HL-60 (cell line): ENCODE results near the gene CORO6.
A peak's percentile ranks its signal among the peaks of the same experiment; 100 is the strongest.

Experiments
- DNase-seq, 2 experiments: peaks; one replicate each; pipeline ENCODE4 v3.0.0-alpha.2; 2010 to 2020; ENCODE audit warnings: low read depth in 1 of 2, low spot score in 1 of 2
- H3K27ac ChIP-seq: fragments of 250-450 bp; sonication (Bioruptor Pico); replicated peaks from 2 replicates; pipeline ENCODE4 v1.5.1; 2020; ENCODE audit warnings: mild to moderate bottlenecking, moderate library complexity
- H3K27me3 ChIP-seq: fragments of 250-450 bp; sonication (Bioruptor Pico); 2 replicates; pipeline ENCODE4 v1.5.1; 2021; ENCODE audit warnings: mild to moderate bottlenecking, moderate library complexity; ENCODE audit not compliant: insufficient read depth, poor library complexity, severe bottlenecking
- H3K4me3 ChIP-seq: replicated peaks from 2 replicates; pipeline ENCODE4 v1.5.1; 2011; ENCODE audit warnings: mild to moderate bottlenecking, control low read depth, low read length; ENCODE audit not compliant: insufficient read depth
- GABPA ChIP-seq: IDR thresholded peaks from 2 replicates; pipeline ENCODE4 v1.6.1; 2012; ENCODE audit warnings: low read depth
- POLR2AphosphoS5 ChIP-seq: IDR thresholded peaks from 2 replicates; pipeline ENCODE4 v1.6.1; 2012; ENCODE audit warnings: low read depth
- SPI1 ChIP-seq: IDR thresholded peaks from 2 replicates; pipeline ENCODE4 v1.6.1; 2012; ENCODE audit warnings: low read depth, mild to moderate bottlenecking, borderline replicate concordance
- TF ChIP-seq, protein P1 (sequence below): IDR thresholded peaks from one replicate; pipeline ENCODE4 v1.5.1; 2011; ENCODE audit warnings: low read length, control low read depth, inconsistent platforms; ENCODE audit not compliant: insufficient read depth
- TF ChIP-seq, protein P2 (sequence below): IDR thresholded peaks from 2 replicates; pipeline ENCODE4 v1.6.1; 2012; ENCODE audit warnings: low read depth; ENCODE audit not compliant: insufficient replicate concordance

Gene CORO6

DNA sequence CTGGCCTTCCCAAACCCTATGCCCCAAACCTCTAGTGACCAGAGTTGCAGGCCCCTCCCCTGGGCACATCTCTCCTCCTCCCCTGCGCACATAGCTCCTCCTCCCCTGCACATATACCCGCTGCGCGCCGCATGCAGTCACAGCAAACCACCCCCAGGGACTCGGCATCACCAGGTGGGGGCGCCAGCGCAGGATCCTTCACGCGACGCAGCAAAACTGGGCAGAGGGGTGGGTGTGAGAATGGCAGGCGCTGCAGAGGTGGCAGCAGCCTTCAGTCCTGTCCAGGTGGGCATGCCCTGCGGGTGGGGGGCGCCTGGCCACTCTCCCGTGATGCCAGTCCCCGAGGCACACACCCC lies 5.6 kb downstream of the CORO6 start:
- TF ChIP-seq POLR2AphosphoS5 (peak; percentile 37; the same call in 1 of the 2 replicates), GABPA (no peak), SPI1 (no peak)
- TF ChIP-seq, protein P1, sequence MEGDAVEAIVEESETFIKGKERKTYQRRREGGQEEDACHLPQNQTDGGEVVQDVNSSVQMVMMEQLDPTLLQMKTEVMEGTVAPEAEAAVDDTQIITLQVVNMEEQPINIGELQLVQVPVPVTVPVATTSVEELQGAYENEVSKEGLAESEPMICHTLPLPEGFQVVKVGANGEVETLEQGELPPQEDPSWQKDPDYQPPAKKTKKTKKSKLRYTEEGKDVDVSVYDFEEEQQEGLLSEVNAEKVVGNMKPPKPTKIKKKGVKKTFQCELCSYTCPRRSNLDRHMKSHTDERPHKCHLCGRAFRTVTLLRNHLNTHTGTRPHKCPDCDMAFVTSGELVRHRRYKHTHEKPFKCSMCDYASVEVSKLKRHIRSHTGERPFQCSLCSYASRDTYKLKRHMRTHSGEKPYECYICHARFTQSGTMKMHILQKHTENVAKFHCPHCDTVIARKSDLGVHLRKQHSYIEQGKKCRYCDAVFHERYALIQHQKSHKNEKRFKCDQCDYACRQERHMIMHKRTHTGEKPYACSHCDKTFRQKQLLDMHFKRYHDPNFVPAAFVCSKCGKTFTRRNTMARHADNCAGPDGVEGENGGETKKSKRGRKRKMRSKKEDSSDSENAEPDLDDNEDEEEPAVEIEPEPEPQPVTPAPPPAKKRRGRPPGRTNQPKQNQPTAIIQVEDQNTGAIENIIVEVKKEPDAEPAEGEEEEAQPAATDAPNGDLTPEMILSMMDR = peak; percentile 65
- Histone ChIP-seq H3K27me3 (peaks cover 11% of the 10 kb centered on the region), H3K27ac (peak overlapping the region; percentile 61; the same call in 1 of the 2 replicates), H3K4me3 (no peak overlapping the region)
- DNase-seq = peak; percentile 73 to 93

DNA sequence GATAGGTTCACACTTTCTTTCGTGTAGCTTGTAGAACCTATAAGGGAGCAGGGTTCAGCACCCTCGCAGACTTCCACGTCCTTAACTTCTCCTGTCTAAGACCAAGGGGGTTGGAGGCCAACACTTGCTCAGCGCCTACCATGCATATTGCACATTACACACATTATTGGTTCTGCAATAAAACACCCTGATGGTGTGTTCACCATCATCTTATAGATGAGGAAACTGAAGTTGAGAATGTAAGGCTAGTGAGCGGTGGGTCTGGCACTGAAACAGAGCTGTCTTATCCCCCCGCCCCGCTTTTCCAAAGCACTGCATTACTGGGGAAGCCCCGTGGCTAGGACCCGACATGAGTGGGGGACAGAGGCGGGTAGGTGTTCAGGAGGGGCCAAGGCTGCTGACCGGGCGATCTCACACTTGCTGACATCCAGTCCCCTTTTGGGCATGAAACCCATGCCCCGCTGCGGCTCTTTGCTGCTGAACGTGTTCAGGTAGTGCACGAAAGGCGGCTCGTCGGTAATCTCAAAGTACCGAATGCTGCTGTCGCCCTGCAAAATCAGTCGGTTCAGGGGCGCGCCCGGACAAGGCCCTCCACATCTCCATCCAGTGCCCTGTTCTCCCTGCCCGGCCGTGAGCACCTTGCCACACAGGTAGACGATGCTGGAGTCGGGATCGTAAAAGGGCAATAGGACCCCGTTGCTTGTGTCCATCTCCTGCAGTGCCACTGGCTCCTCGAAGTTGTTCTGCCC lies 6.2 kb downstream of the CORO6 start:
- Histone ChIP-seq H3K4me3 (peak overlapping the region; percentile 34), H3K27me3 (peaks cover 8% of the 10 kb centered on the region), H3K27ac (no peak overlapping the region)
- TF ChIP-seq, protein P1 = no peak
- TF ChIP-seq SPI1 (no peak), POLR2AphosphoS5 (no peak), GABPA (no peak)
- TF ChIP-seq, protein P2, sequence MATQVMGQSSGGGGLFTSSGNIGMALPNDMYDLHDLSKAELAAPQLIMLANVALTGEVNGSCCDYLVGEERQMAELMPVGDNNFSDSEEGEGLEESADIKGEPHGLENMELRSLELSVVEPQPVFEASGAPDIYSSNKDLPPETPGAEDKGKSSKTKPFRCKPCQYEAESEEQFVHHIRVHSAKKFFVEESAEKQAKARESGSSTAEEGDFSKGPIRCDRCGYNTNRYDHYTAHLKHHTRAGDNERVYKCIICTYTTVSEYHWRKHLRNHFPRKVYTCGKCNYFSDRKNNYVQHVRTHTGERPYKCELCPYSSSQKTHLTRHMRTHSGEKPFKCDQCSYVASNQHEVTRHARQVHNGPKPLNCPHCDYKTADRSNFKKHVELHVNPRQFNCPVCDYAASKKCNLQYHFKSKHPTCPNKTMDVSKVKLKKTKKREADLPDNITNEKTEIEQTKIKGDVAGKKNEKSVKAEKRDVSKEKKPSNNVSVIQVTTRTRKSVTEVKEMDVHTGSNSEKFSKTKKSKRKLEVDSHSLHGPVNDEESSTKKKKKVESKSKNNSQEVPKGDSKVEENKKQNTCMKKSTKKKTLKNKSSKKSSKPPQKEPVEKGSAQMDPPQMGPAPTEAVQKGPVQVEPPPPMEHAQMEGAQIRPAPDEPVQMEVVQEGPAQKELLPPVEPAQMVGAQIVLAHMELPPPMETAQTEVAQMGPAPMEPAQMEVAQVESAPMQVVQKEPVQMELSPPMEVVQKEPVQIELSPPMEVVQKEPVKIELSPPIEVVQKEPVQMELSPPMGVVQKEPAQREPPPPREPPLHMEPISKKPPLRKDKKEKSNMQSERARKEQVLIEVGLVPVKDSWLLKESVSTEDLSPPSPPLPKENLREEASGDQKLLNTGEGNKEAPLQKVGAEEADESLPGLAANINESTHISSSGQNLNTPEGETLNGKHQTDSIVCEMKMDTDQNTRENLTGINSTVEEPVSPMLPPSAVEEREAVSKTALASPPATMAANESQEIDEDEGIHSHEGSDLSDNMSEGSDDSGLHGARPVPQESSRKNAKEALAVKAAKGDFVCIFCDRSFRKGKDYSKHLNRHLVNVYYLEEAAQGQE = no peak
- no peak for DNase-seq

DNA sequence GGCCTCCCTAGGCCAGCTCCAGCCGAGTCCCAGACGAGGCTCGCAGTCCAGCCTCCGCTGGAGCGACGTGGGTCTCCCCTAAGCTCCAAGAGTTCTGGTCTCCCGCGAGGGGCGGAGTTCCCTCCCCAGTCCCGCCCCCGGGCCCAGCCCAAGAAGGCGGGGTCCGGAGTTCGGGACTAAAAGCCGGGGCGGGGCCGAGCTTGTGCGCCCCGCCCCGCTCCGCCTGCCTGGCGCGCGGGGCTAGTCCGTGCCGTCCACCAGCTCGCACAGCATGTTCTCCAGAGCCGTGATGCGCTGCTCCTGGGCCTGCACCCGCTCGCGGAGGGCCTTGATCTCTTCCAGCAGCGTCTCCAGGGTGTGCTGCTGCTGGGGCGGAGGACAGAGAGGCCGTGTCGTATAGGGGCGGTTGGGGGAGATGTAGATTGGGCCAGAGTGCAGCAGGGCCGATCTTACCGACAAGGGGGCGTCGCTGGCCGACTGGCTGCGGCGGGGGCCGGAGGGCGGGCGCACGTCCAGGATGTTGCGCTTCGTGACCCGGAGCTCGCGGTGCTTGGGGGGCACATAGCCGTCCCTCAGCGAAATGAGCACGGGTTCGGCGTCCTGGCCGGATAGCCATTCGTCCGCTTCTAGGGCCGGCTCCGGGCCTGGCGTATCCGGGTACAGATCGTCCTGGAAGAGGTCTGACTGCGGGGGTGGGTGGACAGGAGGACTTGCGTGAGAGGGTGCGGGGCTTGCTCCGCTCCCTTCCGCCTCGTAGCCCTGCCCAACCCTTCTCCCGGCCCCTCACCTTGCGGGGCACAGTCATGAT lies 7.0 kb downstream of the CORO6 start:
- DNase-seq = peak; percentile 76
- Histone ChIP-seq H3K27me3 (peaks cover 8% of the 10 kb centered on the region), H3K27ac (no peak overlapping the region), H3K4me3 (peak overlapping the region; percentile 34)
- TF ChIP-seq POLR2AphosphoS5 = no peak
- no peak for TF ChIP-seq SPI1
- TF ChIP-seq GABPA = no peak
- TF ChIP-seq, protein P1 = no peak
- TF ChIP-seq, protein P2 = no peak
